ENCODE results near the gene IMPG2. TPM values are rescaled to one million over a fixed set of nuclear protein-coding genes. Genes with fewer than 3 reads are reported as not detected.
A peak's percentile ranks its signal among the peaks of the same experiment; 100 is the strongest.

The IMPG2 gene
- total RNA-seq (1 to 10 TPM in 2 of 4 donors, under 1 TPM in 2; 0.54 to 1.4 (median 0.88) TPM), polyA plus RNA-seq (under 1 TPM in 1 of 3 donors, not detected in 2; 0.07 TPM)

DNA sequence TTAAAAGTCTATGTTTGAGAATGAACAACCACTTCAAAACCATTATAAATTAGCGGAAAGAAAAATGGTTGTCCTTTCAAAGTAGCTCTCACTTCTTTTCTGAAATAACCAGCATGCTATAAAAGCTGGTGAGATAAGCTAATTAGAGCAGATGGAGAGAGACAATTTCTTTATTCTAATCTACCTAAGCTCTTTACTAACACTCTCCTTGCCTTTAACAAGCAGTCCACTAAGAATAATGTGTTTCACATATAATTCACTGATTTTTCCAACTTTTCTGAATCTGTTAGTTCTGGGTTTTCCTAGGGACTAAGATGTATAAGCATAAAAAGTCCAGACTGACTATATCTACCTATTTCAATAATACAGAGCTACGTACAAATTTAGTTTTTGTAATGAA is at the start of gene IMPG2:
Gene IMPG2, minus strand, starts transcription at position 101 of the 400 bp plus-strand sequence. CDS start 203 bp downstream, outside the sequence.
- H3K27ac ChIP-seq, result peak within 1 kb of the TSS in 2 of 4 donors; percentile 31 to 40
- WGBS, 2 donors, result 96 to 97% methylated on average over 2 of the region's 2 CpGs
- intact Hi-C loops (cut with DNase I), result no loop called here
- DNase-seq, result no peak
- H3K4me1 ChIP-seq, result peaks cover 0 to 6% (median 2%) of the 10 kb centered on the region in 4 donors
- peak within 1 kb of the TSS in 2 of 4 donors; percentile 10 to 34 for H3K4me3 ChIP-seq
- peaks cover 0 to under 1% (median 0%) of the 10 kb centered on the region in 4 donors for H3K36me3 ChIP-seq
- TF ChIP-seq, protein P1, sequence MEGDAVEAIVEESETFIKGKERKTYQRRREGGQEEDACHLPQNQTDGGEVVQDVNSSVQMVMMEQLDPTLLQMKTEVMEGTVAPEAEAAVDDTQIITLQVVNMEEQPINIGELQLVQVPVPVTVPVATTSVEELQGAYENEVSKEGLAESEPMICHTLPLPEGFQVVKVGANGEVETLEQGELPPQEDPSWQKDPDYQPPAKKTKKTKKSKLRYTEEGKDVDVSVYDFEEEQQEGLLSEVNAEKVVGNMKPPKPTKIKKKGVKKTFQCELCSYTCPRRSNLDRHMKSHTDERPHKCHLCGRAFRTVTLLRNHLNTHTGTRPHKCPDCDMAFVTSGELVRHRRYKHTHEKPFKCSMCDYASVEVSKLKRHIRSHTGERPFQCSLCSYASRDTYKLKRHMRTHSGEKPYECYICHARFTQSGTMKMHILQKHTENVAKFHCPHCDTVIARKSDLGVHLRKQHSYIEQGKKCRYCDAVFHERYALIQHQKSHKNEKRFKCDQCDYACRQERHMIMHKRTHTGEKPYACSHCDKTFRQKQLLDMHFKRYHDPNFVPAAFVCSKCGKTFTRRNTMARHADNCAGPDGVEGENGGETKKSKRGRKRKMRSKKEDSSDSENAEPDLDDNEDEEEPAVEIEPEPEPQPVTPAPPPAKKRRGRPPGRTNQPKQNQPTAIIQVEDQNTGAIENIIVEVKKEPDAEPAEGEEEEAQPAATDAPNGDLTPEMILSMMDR (IDR thresholded peaks at IDR 0.05), result no peak
- TF ChIP-seq POLR2AphosphoS5 (IDR thresholded peaks at IDR 0.05) (no peak), POLR2A (IDR thresholded peaks at IDR 0.05) (no peak), EP300 (IDR thresholded peaks at IDR 0.05) (no peak)
- no peaks in the 10 kb centered on the region for H3K9me3 ChIP-seq
- H3K27me3 ChIP-seq, result no peaks in the 10 kb centered on the region

DNA sequence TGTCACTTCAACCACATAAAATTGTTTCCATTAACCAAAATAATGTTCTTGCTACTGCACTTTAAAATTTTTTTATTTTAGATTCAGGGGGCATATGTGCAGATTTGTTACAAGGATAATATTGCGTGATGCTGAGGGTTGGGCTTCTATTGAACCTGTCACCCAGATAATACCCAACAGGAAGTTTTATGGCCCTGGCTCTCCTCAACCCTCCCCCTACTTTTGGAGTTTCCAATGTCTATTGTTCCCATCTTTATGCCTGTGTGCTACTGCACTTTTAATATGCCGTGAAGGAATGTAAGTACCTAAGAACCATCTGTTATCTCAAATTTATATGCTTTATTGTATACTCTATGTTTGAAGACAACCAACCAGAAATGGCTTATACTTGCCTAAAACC is 42.0 kb upstream of the IMPG2 start:
- Histone ChIP-seq H3K9me3 (no peaks in the 10 kb centered on the region), H3K27ac (no peak overlapping the region), H3K27me3 (no peaks in the 10 kb centered on the region), H3K36me3 (peaks cover 0 to 44% (median under 1%) of the 10 kb centered on the region in 4 donors), H3K4me1 (no peaks in the 10 kb centered on the region), H3K4me3 (no peak overlapping the region)
- 69 to 86% methylated on average over 2 of the region's 2 CpGs for WGBS, 2 donors
- DNase-seq, result no peak
- intact Hi-C loops (cut with DNase I), result no loop called here
- TF ChIP-seq POLR2A (IDR thresholded peaks at IDR 0.05) (no peak), EP300 (IDR thresholded peaks at IDR 0.05) (no peak), POLR2AphosphoS5 (IDR thresholded peaks at IDR 0.05) (no peak)
- TF ChIP-seq, protein P1 (IDR thresholded peaks at IDR 0.05), result no peak

DNA sequence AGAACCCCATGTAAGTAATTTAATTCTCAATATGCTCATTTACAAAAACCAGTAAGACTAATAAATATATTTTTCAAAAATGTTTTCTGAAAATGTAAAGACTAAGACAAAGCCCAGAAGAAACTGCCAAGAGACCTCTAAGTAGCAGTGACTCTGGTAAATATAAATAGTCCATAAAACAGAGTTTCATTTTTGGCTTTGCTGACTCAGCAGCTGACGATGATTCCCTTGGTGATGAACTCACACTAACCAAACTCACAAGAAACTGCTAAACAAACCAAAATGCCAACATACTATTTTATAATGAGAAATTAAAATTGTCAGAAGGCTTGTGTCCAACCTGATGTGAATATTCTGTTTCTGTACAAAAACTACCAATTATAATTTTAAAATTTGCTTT is 31.5 kb upstream of the IMPG2 start:
- H3K36me3 ChIP-seq, result peaks cover 0 to 21% (median 0%) of the 10 kb centered on the region in 4 donors
- TF ChIP-seq POLR2AphosphoS5 (IDR thresholded peaks at IDR 0.05), result no peak
- TF ChIP-seq, protein P1 (IDR thresholded peaks at IDR 0.05), result no peak
- TF ChIP-seq EP300 (IDR thresholded peaks at IDR 0.05), result no peak
- no peak for TF ChIP-seq POLR2A (IDR thresholded peaks at IDR 0.05)
- no peak for DNase-seq
- H3K4me1 ChIP-seq, result no peaks in the 10 kb centered on the region
- 64 to 70% methylated on average over 1 of the region's 1 CpG for WGBS, 2 donors
- no peaks in the 10 kb centered on the region for H3K27me3 ChIP-seq
- H3K9me3 ChIP-seq, result no peaks in the 10 kb centered on the region
- intact Hi-C loops (cut with DNase I), result no loop called here
- no peak overlapping the region for H3K4me3 ChIP-seq
- H3K27ac ChIP-seq, result no peak overlapping the region

DNA sequence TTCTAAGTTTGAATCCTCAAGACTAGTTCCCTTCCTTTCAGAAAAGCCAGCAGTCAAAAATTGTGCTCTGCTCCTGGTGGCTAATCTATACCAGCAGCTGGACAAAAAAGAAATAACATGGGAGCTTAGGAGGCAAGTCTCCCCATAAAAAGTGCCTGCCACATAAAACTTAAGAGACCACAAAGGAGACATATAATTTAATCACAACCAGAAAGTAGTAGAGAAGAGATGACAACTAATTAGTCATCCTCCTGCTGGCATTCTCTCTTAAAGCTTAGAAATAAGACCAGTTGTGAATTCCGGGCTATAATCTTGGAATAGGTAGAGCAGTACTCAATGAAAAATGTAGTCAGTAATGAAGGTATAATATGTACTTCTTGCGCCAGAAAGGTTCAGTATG is 20.2 kb upstream of the IMPG2 start:
- Histone ChIP-seq H3K27ac (no peak overlapping the region), H3K27me3 (no peaks in the 10 kb centered on the region), H3K36me3 (peaks cover 0 to 55% (median 1%) of the 10 kb centered on the region in 4 donors), H3K4me3 (no peak overlapping the region), H3K4me1 (no peaks in the 10 kb centered on the region), H3K9me3 (no peaks in the 10 kb centered on the region)
- DNase-seq, result no peak
- intact Hi-C loops (cut with DNase I), result no loop called here
- TF ChIP-seq, protein P1 (IDR thresholded peaks at IDR 0.05), result no peak
- no peak for TF ChIP-seq EP300 (IDR thresholded peaks at IDR 0.05)
- no peak for TF ChIP-seq POLR2AphosphoS5 (IDR thresholded peaks at IDR 0.05)
- TF ChIP-seq POLR2A (IDR thresholded peaks at IDR 0.05), result no peak
- WGBS, 2 donors, result 72% methylated on average over 2 of the region's 2 CpGs

DNA sequence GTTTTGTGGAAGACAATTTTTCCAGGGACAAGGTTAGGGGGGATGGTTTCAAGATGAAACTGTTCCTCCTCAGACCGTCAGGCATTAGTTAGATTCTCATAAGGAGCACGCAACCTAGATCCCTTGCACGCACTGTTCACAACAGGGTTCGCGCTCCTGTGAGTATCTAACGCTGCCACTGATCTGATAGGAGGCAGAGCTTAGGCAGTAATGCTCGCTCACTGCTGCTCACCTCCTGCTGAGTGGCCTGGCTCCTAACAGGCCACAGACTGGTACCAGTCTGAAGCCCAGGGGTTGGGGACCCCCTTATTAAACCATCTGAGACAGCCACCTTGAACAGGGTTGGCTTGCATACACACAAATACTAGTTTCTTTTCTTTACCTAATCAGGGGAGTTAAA is 13.5 kb upstream of the IMPG2 start:
- H3K4me3 ChIP-seq, result no peak overlapping the region
- no peaks in the 10 kb centered on the region for H3K4me1 ChIP-seq
- H3K27ac ChIP-seq, result no peak overlapping the region
- no peaks in the 10 kb centered on the region for H3K9me3 ChIP-seq
- H3K27me3 ChIP-seq, result no peaks in the 10 kb centered on the region
- WGBS, 2 donors, result 89 to 91% methylated on average over 7 of the region's 7 CpGs
- TF ChIP-seq POLR2AphosphoS5 (IDR thresholded peaks at IDR 0.05) (no peak), POLR2A (IDR thresholded peaks at IDR 0.05) (no peak), EP300 (IDR thresholded peaks at IDR 0.05) (no peak)
- TF ChIP-seq, protein P1 (IDR thresholded peaks at IDR 0.05), result no peak
- DNase-seq, result no peak
- H3K36me3 ChIP-seq, result peaks cover 0 to 56% (median 1%) of the 10 kb centered on the region in 4 donors
- intact Hi-C loops (cut with DNase I), result no loop called here

Data from sigmoid colon (tissue), 7 donors.